ENCODE data around the gene ASTE1. TPM values are rescaled to one million over a fixed set of nuclear protein-coding genes. Genes with fewer than 3 reads are reported as not detected.

Gene ASTE1
- total and polyA plus RNA-seq, 2 donors (not counting 1 experiment from before 2014, with no cell fraction given), result 6.3 to 6.6 TPM

DNA sequence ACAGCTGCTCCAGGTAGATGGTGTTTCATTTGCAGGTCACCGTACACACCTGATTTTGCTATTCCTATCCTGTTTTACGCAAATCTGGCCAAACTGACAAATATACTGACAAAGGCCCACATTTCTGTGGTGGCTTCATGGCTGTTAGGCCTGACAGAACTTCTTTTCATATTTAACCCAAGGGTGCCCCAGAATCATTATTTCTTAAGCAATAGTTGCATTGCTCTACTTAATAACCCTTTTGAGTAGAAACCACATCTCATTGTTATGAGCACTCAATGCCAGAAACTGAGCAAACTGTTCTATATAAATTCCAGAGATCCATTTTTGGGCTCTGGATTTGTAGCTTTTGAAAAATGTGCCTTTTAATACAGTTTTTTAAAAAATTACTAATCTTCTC, 19.4 kb downstream of the ASTE1 start:
- Histone ChIP-seq H3K4me1 (ENCODE audit: control insufficient read depth, extremely low read depth, insufficient read depth, low read length) (no peaks in the 10 kb centered on the region), H4K20me1 (ENCODE audit: control insufficient read depth, extremely low read depth, insufficient read depth, low read length) (no peaks in the 10 kb centered on the region), H3K4me3 (replicated peaks in 1 of 4; ENCODE audit: control extremely low read depth in 1 of 4, insufficient read depth in 1 of 4, low read depth in 3 of 4, low read length in 4 of 4) (no peak overlapping the region), H3K27me3 (ENCODE audit: control insufficient read depth, insufficient read depth, low read length) (no peaks in the 10 kb centered on the region), H3K27ac (ENCODE audit: insufficient read depth, low read length) (no peak overlapping the region), H2AFZ (ENCODE audit: low read length) (no peak overlapping the region), H3K79me2 (ENCODE audit: control insufficient read depth, insufficient read depth, low read length) (no peaks in the 10 kb centered on the region), H3K36me3 (ENCODE audit: control insufficient read depth, insufficient read depth, low read length) (peaks cover 4% of the 10 kb centered on the region), H3K4me2 (ENCODE audit: extremely low read depth, insufficient read depth, low read length) (no peak overlapping the region), H3K9ac (ENCODE audit: insufficient read depth, low read length) (no peak overlapping the region), H3K9me3 (ENCODE audit: control insufficient read depth, insufficient read depth, low read depth, low read length) (no peaks in the 10 kb centered on the region)
- TF ChIP-seq, protein P1, sequence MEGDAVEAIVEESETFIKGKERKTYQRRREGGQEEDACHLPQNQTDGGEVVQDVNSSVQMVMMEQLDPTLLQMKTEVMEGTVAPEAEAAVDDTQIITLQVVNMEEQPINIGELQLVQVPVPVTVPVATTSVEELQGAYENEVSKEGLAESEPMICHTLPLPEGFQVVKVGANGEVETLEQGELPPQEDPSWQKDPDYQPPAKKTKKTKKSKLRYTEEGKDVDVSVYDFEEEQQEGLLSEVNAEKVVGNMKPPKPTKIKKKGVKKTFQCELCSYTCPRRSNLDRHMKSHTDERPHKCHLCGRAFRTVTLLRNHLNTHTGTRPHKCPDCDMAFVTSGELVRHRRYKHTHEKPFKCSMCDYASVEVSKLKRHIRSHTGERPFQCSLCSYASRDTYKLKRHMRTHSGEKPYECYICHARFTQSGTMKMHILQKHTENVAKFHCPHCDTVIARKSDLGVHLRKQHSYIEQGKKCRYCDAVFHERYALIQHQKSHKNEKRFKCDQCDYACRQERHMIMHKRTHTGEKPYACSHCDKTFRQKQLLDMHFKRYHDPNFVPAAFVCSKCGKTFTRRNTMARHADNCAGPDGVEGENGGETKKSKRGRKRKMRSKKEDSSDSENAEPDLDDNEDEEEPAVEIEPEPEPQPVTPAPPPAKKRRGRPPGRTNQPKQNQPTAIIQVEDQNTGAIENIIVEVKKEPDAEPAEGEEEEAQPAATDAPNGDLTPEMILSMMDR (conservative IDR thresholded peaks at IDR 0.05 in 1 of 2, IDR thresholded peaks at IDR 0.05 in 1 of 2; ENCODE audit: low read depth in 1 of 2, low read length in 2 of 2), result no peak
- no peak for TF ChIP-seq EZH2 (IDR thresholded peaks at IDR 0.05; ENCODE audit: low read length, missing control alignments)
- DNase-seq (ENCODE audit: low read depth in 2 of 2), result peak in 1 of 2 donors; percentile 30

DNA sequence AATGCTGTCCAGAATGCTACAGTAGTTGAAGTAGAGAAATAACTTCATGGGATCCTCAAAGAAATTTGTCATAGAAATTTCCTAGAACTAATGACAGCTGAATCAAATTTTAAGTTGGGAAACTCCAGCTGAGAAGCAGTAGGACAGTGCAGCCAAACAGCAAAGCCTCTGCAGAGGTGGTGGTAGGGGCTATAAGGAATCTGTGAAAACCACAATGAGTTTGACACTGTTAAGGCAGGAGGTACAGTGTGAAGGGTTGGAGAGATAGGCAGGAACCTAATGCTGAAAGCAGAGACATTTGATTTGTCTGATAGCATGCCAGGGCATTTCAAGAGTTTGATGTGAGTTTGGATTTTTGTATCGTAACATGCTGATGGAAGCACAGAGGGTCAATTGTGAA, 22.0 kb downstream of the ASTE1 start:
- Histone ChIP-seq H3K4me3 (replicated peaks in 1 of 4; ENCODE audit: control extremely low read depth in 1 of 4, insufficient read depth in 1 of 4, low read depth in 3 of 4, low read length in 4 of 4) (no peak overlapping the region), H3K4me2 (ENCODE audit: extremely low read depth, insufficient read depth, low read length) (no peak overlapping the region), H2AFZ (ENCODE audit: low read length) (no peak overlapping the region), H4K20me1 (ENCODE audit: control insufficient read depth, extremely low read depth, insufficient read depth, low read length) (no peaks in the 10 kb centered on the region), H3K9me3 (ENCODE audit: control insufficient read depth, insufficient read depth, low read depth, low read length) (no peaks in the 10 kb centered on the region), H3K79me2 (ENCODE audit: control insufficient read depth, insufficient read depth, low read length) (no peaks in the 10 kb centered on the region), H3K27ac (ENCODE audit: insufficient read depth, low read length) (no peak overlapping the region), H3K9ac (ENCODE audit: insufficient read depth, low read length) (no peak overlapping the region), H3K27me3 (ENCODE audit: control insufficient read depth, insufficient read depth, low read length) (no peaks in the 10 kb centered on the region), H3K36me3 (ENCODE audit: control insufficient read depth, insufficient read depth, low read length) (peaks cover 2% of the 10 kb centered on the region), H3K4me1 (ENCODE audit: control insufficient read depth, extremely low read depth, insufficient read depth, low read length) (no peaks in the 10 kb centered on the region)
- DNase-seq (ENCODE audit: low read depth in 2 of 2), result no peak
- TF ChIP-seq, protein P1 (conservative IDR thresholded peaks at IDR 0.05 in 1 of 2, IDR thresholded peaks at IDR 0.05 in 1 of 2; ENCODE audit: low read depth in 1 of 2, low read length in 2 of 2), result no peak
- no peak for TF ChIP-seq EZH2 (IDR thresholded peaks at IDR 0.05; ENCODE audit: low read length, missing control alignments)

DNA sequence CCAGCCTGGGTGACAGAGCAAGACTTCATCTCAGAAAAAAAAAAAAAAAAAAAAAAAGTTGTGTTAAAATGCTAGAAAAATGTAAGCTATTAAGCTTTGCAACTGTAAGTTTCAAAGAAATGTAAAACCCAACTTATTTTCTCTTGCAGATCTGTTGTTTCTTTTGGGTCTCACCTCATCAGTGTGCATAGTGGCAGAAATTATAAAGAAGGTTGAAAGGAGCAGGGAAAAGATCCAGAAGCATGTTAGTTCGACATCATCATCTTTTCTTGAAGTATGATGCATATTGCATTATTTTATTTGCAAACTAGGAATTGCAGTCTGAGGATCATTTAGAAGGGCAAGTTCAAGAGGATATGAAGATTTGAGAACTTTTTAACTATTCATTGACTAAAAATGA, 25.6 kb downstream of the ASTE1 start:
- H3K79me2 ChIP-seq (ENCODE audit: control insufficient read depth, insufficient read depth, low read length), result no peaks in the 10 kb centered on the region
- TF ChIP-seq EZH2 (IDR thresholded peaks at IDR 0.05; ENCODE audit: low read length, missing control alignments), result no peak
- TF ChIP-seq, protein P1 (conservative IDR thresholded peaks at IDR 0.05 in 1 of 2, IDR thresholded peaks at IDR 0.05 in 1 of 2; ENCODE audit: low read depth in 1 of 2, low read length in 2 of 2), result no peak
- H4K20me1 ChIP-seq (ENCODE audit: control insufficient read depth, extremely low read depth, insufficient read depth, low read length), result no peaks in the 10 kb centered on the region
- no peak for DNase-seq (ENCODE audit: low read depth in 2 of 2)
- H3K36me3 ChIP-seq (ENCODE audit: control insufficient read depth, insufficient read depth, low read length), result peaks cover 2% of the 10 kb centered on the region
- H3K9me3 ChIP-seq (ENCODE audit: control insufficient read depth, insufficient read depth, low read depth, low read length), result no peaks in the 10 kb centered on the region
- H3K4me3 ChIP-seq (replicated peaks in 1 of 4; ENCODE audit: control extremely low read depth in 1 of 4, insufficient read depth in 1 of 4, low read depth in 3 of 4, low read length in 4 of 4), result no peak overlapping the region
- H3K27me3 ChIP-seq (ENCODE audit: control insufficient read depth, insufficient read depth, low read length), result no peaks in the 10 kb centered on the region
- no peak overlapping the region for H3K9ac ChIP-seq (ENCODE audit: insufficient read depth, low read length)
- no peak overlapping the region for H2AFZ ChIP-seq (ENCODE audit: low read length)
- H3K27ac ChIP-seq (ENCODE audit: insufficient read depth, low read length), result no peak overlapping the region
- no peak overlapping the region for H3K4me2 ChIP-seq (ENCODE audit: extremely low read depth, insufficient read depth, low read length)
- no peaks in the 10 kb centered on the region for H3K4me1 ChIP-seq (ENCODE audit: control insufficient read depth, extremely low read depth, insufficient read depth, low read length)
